ENCODE data around the gene ZBTB20. TPM values are rescaled to one million over a fixed set of nuclear protein-coding genes. Genes with fewer than 3 reads are reported as not detected.
A peak's percentile ranks its signal among the peaks of the same experiment; 100 is the strongest.

The ZBTB20 gene
- total RNA-seq, 1 experiment from 2014 or later = 10.7 TPM

DNA sequence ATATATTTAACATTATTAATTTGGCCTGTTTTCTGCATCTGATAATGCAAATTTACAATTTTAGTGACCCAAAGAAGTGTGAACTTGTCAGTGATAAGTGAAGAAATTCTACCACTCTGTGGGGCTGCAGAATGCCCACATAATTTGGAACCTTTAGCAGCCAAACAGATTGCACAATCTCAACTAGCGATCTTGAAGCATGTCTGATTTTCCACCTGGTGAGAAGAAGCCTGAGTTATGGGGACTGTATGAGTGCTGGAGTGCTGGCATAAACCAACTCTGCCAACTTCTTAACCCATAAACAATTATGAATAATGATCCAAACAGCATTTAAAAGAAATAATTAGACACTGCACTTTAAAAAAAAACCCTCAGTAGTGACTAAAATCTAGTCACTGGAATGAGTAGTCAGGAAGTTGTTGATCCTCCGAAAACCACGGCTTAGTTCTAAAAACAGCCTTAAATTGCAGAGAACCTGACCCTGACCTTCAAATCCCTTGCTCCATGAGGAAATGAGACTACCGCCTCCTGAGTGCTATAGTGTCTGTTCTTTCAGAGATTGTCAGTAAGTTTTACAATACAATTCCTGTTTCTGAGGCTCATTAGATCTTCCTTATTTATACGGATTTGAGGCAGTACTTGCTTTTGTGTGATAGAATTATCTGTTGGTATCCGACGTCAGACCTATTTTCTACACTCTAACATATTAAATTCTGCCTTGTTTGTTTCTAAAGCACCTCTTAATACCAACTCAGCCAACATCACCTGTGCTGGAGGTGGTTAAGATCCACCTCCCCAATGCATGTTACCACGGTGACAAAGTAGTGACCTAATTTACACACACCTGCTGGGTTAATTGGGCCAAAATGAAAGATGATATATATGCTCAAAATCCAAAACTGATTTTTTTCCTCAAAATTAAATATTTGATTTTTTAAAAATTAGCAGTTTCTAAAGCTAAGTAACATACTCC lies 267.7 kb downstream of the ZBTB20 start:
- H3K27ac Mint-ChIP-seq (ENCODE audit: low read depth, unreplicated experiment) = peak overlapping the region; percentile 35
- H3K36me3 Mint-ChIP-seq (ENCODE audit: insufficient read depth, unreplicated experiment) = no peaks in the 10 kb centered on the region
- DNase-seq (ENCODE audit: unreplicated experiment) = peak; percentile 51
- intact Hi-C loops (cut with micrococcal nuclease) = no loop called here
- no peak for TF ChIP-seq CTCF (IDR thresholded peaks at IDR 0.05; ENCODE audit: unreplicated experiment)
- ChIA-PET POLR2A (interaction anchor here (0.6 kb wide), 1 partner anchor 14 kb away, joined by 3 read pairs; no protein-coding TSS in a partner anchor), CTCF (no interaction called here)
- H3K9me3 Mint-ChIP-seq (ENCODE audit: unreplicated experiment) = no peaks in the 10 kb centered on the region
- H3K27me3 Mint-ChIP-seq (ENCODE audit: insufficient read depth, unreplicated experiment) = no peaks in the 10 kb centered on the region
- peaks cover 14% of the 10 kb centered on the region for H3K4me1 Mint-ChIP-seq (ENCODE audit: insufficient read depth, unreplicated experiment)
- H3K4me3 Mint-ChIP-seq (ENCODE audit: unreplicated experiment) = no peak overlapping the region
- no TSS peak for BruUV-seq (replicated peaks)

DNA sequence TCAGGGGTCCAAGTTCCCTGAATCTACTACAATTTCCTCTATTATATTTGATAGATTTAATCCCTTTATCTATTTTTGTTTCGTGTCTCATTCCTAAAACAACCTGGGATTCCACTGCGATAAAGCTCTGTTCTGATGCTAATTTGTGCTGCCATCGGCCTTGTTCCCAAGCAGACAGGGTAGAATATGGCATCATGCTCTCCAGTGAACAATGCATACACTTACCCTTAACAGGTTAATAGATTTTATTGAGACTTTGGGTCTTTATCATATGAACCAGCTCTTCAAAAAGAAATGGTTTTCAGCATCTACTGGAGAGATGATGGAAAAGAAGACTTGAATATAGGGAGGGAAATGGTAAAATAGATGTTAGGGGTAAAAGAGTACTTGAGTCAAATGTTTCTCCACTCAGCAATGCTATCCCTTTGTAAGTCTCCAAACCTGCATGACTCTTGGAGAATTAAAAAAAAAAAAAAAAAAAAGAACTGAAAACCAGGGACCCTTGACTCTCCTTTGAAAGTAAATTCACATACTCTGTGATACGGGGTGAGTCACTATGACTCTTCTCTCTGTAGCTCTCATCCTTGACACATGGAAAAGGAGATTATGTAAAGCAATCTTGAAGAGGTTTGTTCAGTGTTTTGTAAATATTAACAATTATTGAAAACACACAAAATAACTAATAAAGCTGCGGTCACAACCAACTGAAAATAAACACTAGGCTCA lies 268.8 kb downstream of the ZBTB20 start:
- POLR2A ChIA-PET = interaction anchor here (0.6 kb wide), 1 partner anchor 15 kb away, joined by 3 read pairs; no protein-coding TSS in a partner anchor
- TF ChIP-seq CTCF (IDR thresholded peaks at IDR 0.05; ENCODE audit: unreplicated experiment) = no peak
- no peak overlapping the region for H3K27ac Mint-ChIP-seq (ENCODE audit: low read depth, unreplicated experiment)
- H3K36me3 Mint-ChIP-seq (ENCODE audit: insufficient read depth, unreplicated experiment) = no peaks in the 10 kb centered on the region
- peaks cover 14% of the 10 kb centered on the region for H3K4me1 Mint-ChIP-seq (ENCODE audit: insufficient read depth, unreplicated experiment)
- no peaks in the 10 kb centered on the region for H3K9me3 Mint-ChIP-seq (ENCODE audit: unreplicated experiment)
- H3K4me3 Mint-ChIP-seq (ENCODE audit: unreplicated experiment) = no peak overlapping the region
- CTCF ChIA-PET = interaction anchor here (0.7 to 1.1 kb wide), 2 partner anchors 25 to 67 kb away, joined by 3 read pairs; no protein-coding TSS in a partner anchor
- BruUV-seq (replicated peaks) = no TSS peak
- H3K27me3 Mint-ChIP-seq (ENCODE audit: insufficient read depth, unreplicated experiment) = no peaks in the 10 kb centered on the region
- DNase-seq (ENCODE audit: unreplicated experiment) = peak; percentile 27
- intact Hi-C loops (cut with micrococcal nuclease) = no loop called here

- no TSS peak for BruUV-seq (replicated peaks)
- ChIA-PET POLR2A (interaction anchor here (0.9 kb wide), 2 partner anchors 26 to 72 kb away, joined by 3 read pairs; no protein-coding TSS in a partner anchor), CTCF (interaction anchor here (0.7 to 1.1 kb wide), 2 partner anchors 25 to 66 kb away, joined by 3 read pairs; no protein-coding TSS in a partner anchor)
- H3K36me3 Mint-ChIP-seq (ENCODE audit: insufficient read depth, unreplicated experiment) = no peaks in the 10 kb centered on the region
- no peaks in the 10 kb centered on the region for H3K9me3 Mint-ChIP-seq (ENCODE audit: unreplicated experiment)
- no peak for DNase-seq (ENCODE audit: unreplicated experiment)
- peaks cover 14% of the 10 kb centered on the region for H3K4me1 Mint-ChIP-seq (ENCODE audit: insufficient read depth, unreplicated experiment)
- H3K27me3 Mint-ChIP-seq (ENCODE audit: insufficient read depth, unreplicated experiment) = no peaks in the 10 kb centered on the region
- no peak for TF ChIP-seq CTCF (IDR thresholded peaks at IDR 0.05; ENCODE audit: unreplicated experiment)
- H3K4me3 Mint-ChIP-seq (ENCODE audit: unreplicated experiment) = no peak overlapping the region
- intact Hi-C loops (cut with micrococcal nuclease) = no loop called here
- no peak overlapping the region for H3K27ac Mint-ChIP-seq (ENCODE audit: low read depth, unreplicated experiment)
These were observed 269.5 kb downstream of the ZBTB20 start for GRCh38 chr3:114877378-114878113.

Measured in MCF 10A (cell line).